H9 (cell line): ENCODE data around the gene TJP2. TPM values are rescaled to one million over a fixed set of nuclear protein-coding genes. Genes with fewer than 3 reads are reported as not detected.

Experiments
- DNase-seq: peaks from one replicate; pipeline ENCODE4 v3.0.0-alpha.2; 2017
- H2AFZ ChIP-seq: one replicate; pipeline ENCODE4 v1.6.1; 2013; ENCODE audit warnings: mild to moderate bottlenecking, low read length, control low read depth, moderate library complexity
- H2AK5ac ChIP-seq: 2 replicates; pipeline ENCODE4 v1.6.1; 2013; ENCODE audit warnings: low read length, control low read depth, mixed read lengths; ENCODE audit not compliant: insufficient read length
- H2BK120ac ChIP-seq: one replicate; pipeline ENCODE4 v1.6.1; 2013; ENCODE audit warnings: low read depth, mild to moderate bottlenecking, low read length, control low read depth, inconsistent platforms; ENCODE audit not compliant: poor library complexity, severe bottlenecking
- H2BK12ac ChIP-seq: 2 replicates; pipeline ENCODE4 v1.6.1; 2013; ENCODE audit warnings: low read length, control low read depth, mixed read lengths, low read depth; ENCODE audit not compliant: insufficient read length
- H2BK15ac ChIP-seq: 2 replicates; pipeline ENCODE4 v1.6.1; 2013; ENCODE audit warnings: low read depth, low read length, control low read depth
- H2BK20ac ChIP-seq: one replicate; pipeline ENCODE4 v1.6.1; 2013; ENCODE audit warnings: low read depth, mild to moderate bottlenecking, low read length, control low read depth, inconsistent platforms; ENCODE audit not compliant: poor library complexity, severe bottlenecking
- H2BK5ac ChIP-seq: 2 replicates; pipeline ENCODE4 v1.6.1; 2013; ENCODE audit warnings: low read length, control low read depth, mixed read lengths; ENCODE audit not compliant: insufficient read length
- H3K14ac ChIP-seq: 2 replicates; pipeline ENCODE4 v1.6.1; 2013; ENCODE audit warnings: low read length, control low read depth; ENCODE audit not compliant: insufficient read depth
- H3K18ac ChIP-seq: 2 replicates; pipeline ENCODE4 v1.6.1; 2013; ENCODE audit warnings: low read depth, mild to moderate bottlenecking, mixed read lengths, low read length, control low read depth; ENCODE audit not compliant: insufficient read length
- H3K23ac ChIP-seq: 2 replicates; pipeline ENCODE4 v1.6.1; 2013; ENCODE audit warnings: low read length, control low read depth, mixed read lengths, low read depth; ENCODE audit not compliant: insufficient read length
- H3K23me2 ChIP-seq: 2 replicates; pipeline ENCODE4 v1.6.1; 2013; ENCODE audit warnings: low read depth, mild to moderate bottlenecking, mixed read lengths, low read length, control low read depth; ENCODE audit not compliant: insufficient read length, poor library complexity, severe bottlenecking
- H3K27ac ChIP-seq: 2 replicates; pipeline ENCODE4 v1.5.1; 2013; ENCODE audit warnings: low read length, control low read depth, mixed read lengths, low read depth; ENCODE audit not compliant: insufficient read length
- H3K27me3 ChIP-seq: 2 replicates; pipeline ENCODE4 v1.6.1; 2013; ENCODE audit warnings: low read length, control low read depth, inconsistent platforms; ENCODE audit not compliant: insufficient read depth
- H3K4ac ChIP-seq: 2 replicates; pipeline ENCODE4 v1.6.1; 2013; ENCODE audit warnings: low read depth, mild to moderate bottlenecking, control low read depth, inconsistent platforms, low read length, moderate library complexity
- H3K4me1 ChIP-seq: 2 replicates; pipeline ENCODE4 v1.6.1; 2013; ENCODE audit warnings: low read length, control low read depth, inconsistent platforms; ENCODE audit not compliant: insufficient read depth
- H3K4me2 ChIP-seq: 2 replicates; pipeline ENCODE4 v1.6.1; 2013; ENCODE audit warnings: low read length, control low read depth, mixed read lengths; ENCODE audit not compliant: insufficient read length, insufficient read depth
- H3K56ac ChIP-seq: 2 replicates; pipeline ENCODE4 v1.6.1; 2013; ENCODE audit warnings: low read depth, mild to moderate bottlenecking, mixed read lengths, low read length, control low read depth; ENCODE audit not compliant: insufficient read length
- H3K79me1 ChIP-seq: 2 replicates; pipeline ENCODE4 v1.6.1; 2013; ENCODE audit warnings: low read depth, mild to moderate bottlenecking, moderate library complexity, low read length, control low read depth, inconsistent platforms; ENCODE audit not compliant: insufficient read depth, poor library complexity, severe bottlenecking
- H3K79me2 ChIP-seq: 2 replicates; pipeline ENCODE4 v1.6.1; 2013; ENCODE audit warnings: low read length, control low read depth, inconsistent platforms; ENCODE audit not compliant: insufficient read depth
- H3K9ac ChIP-seq: 2 replicates; pipeline ENCODE4 v1.6.1; 2013; ENCODE audit warnings: low read length, control low read depth, mixed read lengths; ENCODE audit not compliant: insufficient read length; ENCODE audit errors: extremely low read depth
- H3K9me3 ChIP-seq: one replicate; pipeline ENCODE4 v1.6.1; 2013; ENCODE audit warnings: low read depth, low read length, inconsistent platforms; ENCODE audit not compliant: control insufficient read depth
- H3T11ph ChIP-seq: one replicate; pipeline ENCODE4 v1.6.1; 2013; ENCODE audit warnings: mild to moderate bottlenecking, low read length, control low read depth, inconsistent platforms
- H4K20me1 ChIP-seq: one replicate; pipeline ENCODE4 v1.6.1; 2013; ENCODE audit not compliant: control insufficient read depth, insufficient read length, insufficient read depth
- H4K5ac ChIP-seq: 2 replicates; pipeline ENCODE4 v1.6.1; 2013; ENCODE audit warnings: low read depth, mild to moderate bottlenecking, mixed read lengths, low read length, control low read depth; ENCODE audit not compliant: insufficient read length
- H4K8ac ChIP-seq: replicated peaks from 2 replicates; pipeline ENCODE4 v1.6.1; 2013; ENCODE audit warnings: low read length, control low read depth, mixed read lengths, low read depth; ENCODE audit not compliant: insufficient read length
- H4K91ac ChIP-seq: 2 replicates; pipeline ENCODE4 v1.6.1; 2013; ENCODE audit warnings: low read depth, mild to moderate bottlenecking, moderate library complexity, mixed read lengths, low read length, control low read depth; ENCODE audit not compliant: insufficient read length
- H3K27ac Mint-ChIP-seq, 3 experiments: 2 replicates in 2 of 3; 3 replicates in 1 of 3; pipeline ENCODE4 v1.8.0; 2020 to 2021; ENCODE audit warnings: mixed read lengths in 3 of 3, mild to moderate bottlenecking in 1 of 3, moderate library complexity in 1 of 3
- H3K27me3 Mint-ChIP-seq: 2 replicates; pipeline ENCODE4 v1.8.0; 2021; ENCODE audit warnings: low read depth, mild to moderate bottlenecking, moderate library complexity, mixed read lengths
- H3K36me3 Mint-ChIP-seq, 3 experiments: 2 replicates in 2 of 3; 3 replicates in 1 of 3; pipeline ENCODE4 v1.8.0; 2020 to 2021; ENCODE audit warnings: low read depth in 3 of 3, mixed read lengths in 3 of 3; ENCODE audit not compliant: insufficient read depth in 1 of 3
- H3K4me1 Mint-ChIP-seq, 2 experiments: 2 replicates each; pipeline ENCODE4 v1.8.0; 2020; ENCODE audit warnings: mixed read lengths in 2 of 2
- H3K4me3 Mint-ChIP-seq, 2 experiments: 2 replicates in 1 of 2; 3 replicates in 1 of 2; pipeline ENCODE4 v1.8.0; 2020 to 2021; ENCODE audit warnings: mild to moderate bottlenecking in 2 of 2, mixed read lengths in 2 of 2, moderate library complexity in 1 of 2
- H3K9me3 Mint-ChIP-seq, 2 experiments: 2 replicates in 1 of 2; 3 replicates in 1 of 2; pipeline ENCODE4 v1.8.0; 2020; ENCODE audit warnings: mild to moderate bottlenecking in 2 of 2, mixed read lengths in 2 of 2, moderate library complexity in 1 of 2
- CTCF ChIP-seq: fragments of 200-600 bp; sonication (generic); conservative IDR thresholded peaks from 3 replicates; pipeline ENCODE4 v1.8.0; 2021; ENCODE audit warnings: antibody characterized with exemption, mild to moderate bottlenecking
- WGBS: extraction: QIAGEN DNeasy Blood & Tissue Kit; methylation state at CpG from one replicate; pipeline ENCODE4 v1.1.7; 2013; ENCODE audit warnings: missing lambda C conversion rate, low lambda C conversion rate, mixed read lengths; ENCODE audit not compliant: insufficient read length; ENCODE audit errors: extremely low coverage; 5-methylcytosine and 5-hydroxymethylcytosine counted together
- total RNA-seq: library from RNA; stranded (reverse); gene quantifications from 2 replicates; pipeline ENCODE4 v1.2.1, GENCODE V29; 2021

TJP2 gene
- total RNA-seq, 1 experiment from 2014 or later, result 130 TPM

GRCh38 chr9:69293156-69293555 lies 119.1 kb downstream of the TJP2 start:
- Histone ChIP-seq H3K4me2 (no peak overlapping the region), H3K14ac (no peak overlapping the region), H3K79me2 (no peaks in the 10 kb centered on the region), H3K9ac (no peak overlapping the region), H2BK20ac (no peak overlapping the region), H2AK5ac (no peak overlapping the region), H3K23ac (no peak overlapping the region), H4K20me1 (no peaks in the 10 kb centered on the region), H3K23me2 (no peaks in the 10 kb centered on the region), H2BK15ac (no peak overlapping the region), H4K8ac (no peak overlapping the region), H2AFZ (no peak overlapping the region), H3K79me1 (no peaks in the 10 kb centered on the region), H2BK12ac (no peak overlapping the region), H3K27me3 (no peaks in the 10 kb centered on the region), H3K56ac (no peak overlapping the region), H3K18ac (no peak overlapping the region), H3K4ac (no peak overlapping the region), H4K5ac (no peak overlapping the region), H3K27ac (no peak overlapping the region), H2BK120ac (no peak overlapping the region), H3K9me3 (no peaks in the 10 kb centered on the region), H3T11ph (no peak overlapping the region), H4K91ac (no peak overlapping the region), H2BK5ac (no peak overlapping the region), H3K4me1 (no peaks in the 10 kb centered on the region)
- no peak for TF ChIP-seq CTCF
- no peak for DNase-seq
- Mint-ChIP-seq H3K27me3 (no peaks in the 10 kb centered on the region; the same call in 1 of the 2 replicates), H3K27ac (no peak overlapping the region), H3K9me3 (peaks cover 5 to 13% of the 10 kb centered on the region in 2 experiments; a peak in 4 of 5 replicates), H3K36me3 (peaks cover 2 to 14% (median 9%) of the 10 kb centered on the region in 3 experiments; a peak in 5 of 7 replicates), H3K4me3 (no peak overlapping the region), H3K4me1 (peaks cover 8 to 13% of the 10 kb centered on the region in 2 experiments)
- no CpG with 5 or more reads among the region's 1 CpG for WGBS
